Measurements from ENCODE around the gene GNG13.
"Not testable (repeated sequence)": the region's sequence is repeated elsewhere in the genome, so short reads cannot be mapped to it uniquely, and the experiment has no call there.

Gene GNG13

GRCh38 chr16:799948-800833 is at the start of gene GNG13:
Gene GNG13 (minus strand): TSS chr16:800734. CDS start chr16:799077, 1,657 bp downstream.
- no peak for DNase-seq

- no peak for DNase-seq
Observed at GRCh38 chr16:848510-849253, 48.1 kb upstream of the GNG13 start.

- no peak for DNase-seq
Observed at GRCh38 chr16:847681-848445, 47.3 kb upstream of the GNG13 start.

- no peak for DNase-seq
Observed at GRCh38 chr16:847151-847550, 46.6 kb upstream of the GNG13 start.

- no peak for DNase-seq
Observed at GRCh38 chr16:845351-845745, 44.8 kb upstream of the GNG13 start.

- DNase-seq, result no peak
Observed at GRCh38 chr16:844638-845350, 44.3 kb upstream of the GNG13 start.

GRCh38 chr16:843771-844170 is 43.2 kb upstream of the GNG13 start:
- DNase-seq, result no peak

GRCh38 chr16:842711-843560 is 42.4 kb upstream of the GNG13 start:
- no peak for DNase-seq

GRCh38 chr16:842061-842476 is 41.5 kb upstream of the GNG13 start:
- no peak for DNase-seq

GRCh38 chr16:841455-842060 is 41.0 kb upstream of the GNG13 start:
- DNase-seq, result no peak

GRCh38 chr16:840561-841454 is 40.3 kb upstream of the GNG13 start:
- no peak for DNase-seq

- no peak for DNase-seq
Observed at GRCh38 chr16:839643-840408, 39.3 kb upstream of the GNG13 start.

GRCh38 chr16:838741-839140 is 38.2 kb upstream of the GNG13 start:
- DNase-seq, result no peak

GRCh38 chr16:836822-837221 is 36.3 kb upstream of the GNG13 start:
- not testable (repeated sequence) for DNase-seq

- DNase-seq, result no peak
Observed at GRCh38 chr16:836221-836620, 35.7 kb upstream of the GNG13 start.

- no peak for DNase-seq
Observed at GRCh38 chr16:835373-835772, 34.8 kb upstream of the GNG13 start.

GRCh38 chr16:833411-833810 is 32.9 kb upstream of the GNG13 start:
- no peak for DNase-seq

GRCh38 chr16:832652-833336 is 32.3 kb upstream of the GNG13 start:
- no peak for DNase-seq

All from NCI-H187 (cell line).